Fibroblast of villous mesenchyme (primary cell): Measurements from ENCODE around the gene TMEM109. TPM values are rescaled to one million over a fixed set of nuclear protein-coding genes. Genes with fewer than 3 reads are reported as not detected.
A peak's percentile ranks its signal among the peaks of the same experiment; 100 is the strongest.

Experiments
- DNase-seq: peaks from one replicate; pipeline ENCODE4 v3.0.0-alpha.2; 2010; ENCODE audit warnings: low read depth
- H3K4me3 ChIP-seq: 2 replicates; pipeline ENCODE4 v1.5.1; 2011; ENCODE audit warnings: low read depth, mild to moderate bottlenecking, low read length
- total RNA-seq: library from RNA; depleted of rRNA; stranded (reverse); fragments of >200 nt; gene quantifications from 2 replicates; pipeline ENCODE4 v1.2.3, GENCODE V29; 2012
- TF ChIP-seq, protein P1 (sequence below): IDR thresholded peaks from 2 replicates; pipeline ENCODE4 v1.5.1; 2012; ENCODE audit warnings: low read depth, mild to moderate bottlenecking, low read length; ENCODE audit not compliant: insufficient read depth

Gene TMEM109
- total RNA-seq, 1 donor = 28.9 TPM

DNA sequence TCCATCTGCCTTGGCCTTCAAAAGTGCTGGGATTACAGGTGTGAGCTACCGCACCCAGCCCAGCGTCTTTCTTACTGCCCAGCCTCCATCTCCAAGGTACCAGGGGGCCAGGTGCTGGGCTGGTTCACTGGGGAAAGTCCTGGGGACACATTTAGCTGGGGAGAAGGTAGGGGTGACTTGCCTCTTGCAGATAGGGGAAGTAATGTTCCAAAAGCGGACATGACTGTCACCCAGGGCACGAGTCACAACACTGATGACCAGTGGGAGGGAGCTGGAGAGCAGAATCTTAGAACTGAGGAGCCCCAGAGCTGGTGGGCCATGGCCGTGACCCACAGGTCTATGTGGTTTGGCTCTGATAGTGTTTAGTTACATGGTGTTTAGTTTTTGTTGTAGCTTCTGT, 40.5 kb downstream of the TMEM109 start:
- H3K4me3 ChIP-seq = no peak overlapping the region
- TF ChIP-seq, protein P1, sequence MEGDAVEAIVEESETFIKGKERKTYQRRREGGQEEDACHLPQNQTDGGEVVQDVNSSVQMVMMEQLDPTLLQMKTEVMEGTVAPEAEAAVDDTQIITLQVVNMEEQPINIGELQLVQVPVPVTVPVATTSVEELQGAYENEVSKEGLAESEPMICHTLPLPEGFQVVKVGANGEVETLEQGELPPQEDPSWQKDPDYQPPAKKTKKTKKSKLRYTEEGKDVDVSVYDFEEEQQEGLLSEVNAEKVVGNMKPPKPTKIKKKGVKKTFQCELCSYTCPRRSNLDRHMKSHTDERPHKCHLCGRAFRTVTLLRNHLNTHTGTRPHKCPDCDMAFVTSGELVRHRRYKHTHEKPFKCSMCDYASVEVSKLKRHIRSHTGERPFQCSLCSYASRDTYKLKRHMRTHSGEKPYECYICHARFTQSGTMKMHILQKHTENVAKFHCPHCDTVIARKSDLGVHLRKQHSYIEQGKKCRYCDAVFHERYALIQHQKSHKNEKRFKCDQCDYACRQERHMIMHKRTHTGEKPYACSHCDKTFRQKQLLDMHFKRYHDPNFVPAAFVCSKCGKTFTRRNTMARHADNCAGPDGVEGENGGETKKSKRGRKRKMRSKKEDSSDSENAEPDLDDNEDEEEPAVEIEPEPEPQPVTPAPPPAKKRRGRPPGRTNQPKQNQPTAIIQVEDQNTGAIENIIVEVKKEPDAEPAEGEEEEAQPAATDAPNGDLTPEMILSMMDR = no peak

DNA sequence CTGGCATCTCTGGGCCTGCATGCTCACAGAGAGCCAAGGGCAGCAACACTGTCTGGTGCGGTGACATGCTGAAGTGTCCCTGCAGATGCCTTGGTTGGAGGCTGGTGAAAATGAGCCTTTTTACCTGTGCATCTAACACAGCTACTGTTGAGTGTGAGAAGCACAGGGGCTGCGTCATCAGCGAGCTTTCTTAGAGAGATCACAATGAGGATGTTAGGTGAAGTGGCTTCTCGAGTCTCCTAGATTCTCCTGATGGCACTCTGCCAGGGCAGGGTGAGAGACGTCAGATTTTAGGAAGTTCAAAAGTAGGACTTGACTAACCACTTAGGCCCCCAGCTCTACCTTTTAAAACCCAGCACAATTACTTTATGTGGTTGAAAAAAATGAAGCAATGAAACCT, 41.6 kb downstream of the TMEM109 start:
- TF ChIP-seq, protein P1 = no peak
- H3K4me3 ChIP-seq = no peak overlapping the region
- DNase-seq = no peak

More for the DNA sequence above, 40.5 kb downstream of the TMEM109 start:
- DNase-seq = no peak

DNA sequence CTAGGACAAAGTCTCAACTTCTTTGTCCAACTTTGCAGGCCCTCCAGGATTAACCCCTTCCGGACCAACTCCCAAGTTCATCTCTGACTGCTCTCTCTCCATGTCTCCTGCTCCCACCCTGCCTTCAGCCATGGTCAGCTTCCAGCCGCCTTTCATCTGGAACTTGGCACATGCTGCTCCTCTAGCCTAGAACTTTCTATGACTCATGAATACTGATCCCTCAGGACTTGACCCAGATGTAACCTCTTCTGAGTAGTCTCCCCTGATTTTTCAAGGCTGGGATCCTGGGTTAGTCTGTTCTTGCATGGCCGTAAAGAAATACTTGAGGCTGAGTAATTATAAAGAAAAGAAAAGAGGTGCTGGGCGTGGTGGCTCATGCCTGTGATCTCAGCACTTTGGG, 43.2 kb downstream of the TMEM109 start:
- H3K4me3 ChIP-seq = no peak overlapping the region
- DNase-seq = peak; percentile 48
- TF ChIP-seq, protein P1 = no peak

DNA sequence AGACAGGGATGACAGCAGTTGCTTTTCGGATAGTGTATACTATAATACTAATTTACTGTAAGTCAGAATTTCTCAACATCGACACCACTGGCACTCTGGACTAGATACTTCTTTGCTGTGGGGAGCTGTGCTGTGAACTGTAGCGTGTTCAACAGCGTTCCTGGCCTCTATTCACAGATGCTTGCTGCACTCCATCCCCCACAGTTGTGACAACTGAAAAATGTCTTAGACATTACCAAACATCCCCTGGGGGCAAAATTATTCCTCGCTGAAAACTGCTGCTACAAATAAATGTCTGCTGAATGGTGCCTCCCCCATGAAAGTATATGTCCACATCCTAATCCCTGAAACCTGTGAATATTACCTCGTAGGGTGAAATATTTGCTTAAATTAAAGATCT, 45.5 kb downstream of the TMEM109 start:
- no peak overlapping the region for H3K4me3 ChIP-seq
- DNase-seq = peak; percentile 22
- TF ChIP-seq, protein P1 = no peak

DNA sequence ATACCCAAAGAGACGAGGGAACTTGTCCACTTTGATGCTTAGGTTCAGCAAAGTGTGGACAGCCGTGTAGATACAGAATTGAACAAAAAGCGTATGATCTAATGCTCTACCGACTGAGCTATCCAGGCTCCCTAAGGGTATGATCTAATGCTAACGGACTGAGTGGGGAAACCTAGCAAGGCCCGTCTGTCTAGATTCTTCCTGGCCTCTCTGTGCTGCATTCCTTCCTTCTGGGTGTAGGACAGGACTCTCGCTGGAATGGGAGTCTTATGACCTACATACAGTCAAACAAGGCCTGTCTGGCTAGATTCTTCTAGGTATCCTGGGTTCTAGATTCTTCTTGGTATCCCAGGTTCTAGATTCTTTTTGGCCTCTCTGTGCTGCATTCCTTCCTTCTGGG, 46.4 kb downstream of the TMEM109 start:
- H3K4me3 ChIP-seq = no peak overlapping the region
- TF ChIP-seq, protein P1 = no peak
- DNase-seq = no peak

DNA sequence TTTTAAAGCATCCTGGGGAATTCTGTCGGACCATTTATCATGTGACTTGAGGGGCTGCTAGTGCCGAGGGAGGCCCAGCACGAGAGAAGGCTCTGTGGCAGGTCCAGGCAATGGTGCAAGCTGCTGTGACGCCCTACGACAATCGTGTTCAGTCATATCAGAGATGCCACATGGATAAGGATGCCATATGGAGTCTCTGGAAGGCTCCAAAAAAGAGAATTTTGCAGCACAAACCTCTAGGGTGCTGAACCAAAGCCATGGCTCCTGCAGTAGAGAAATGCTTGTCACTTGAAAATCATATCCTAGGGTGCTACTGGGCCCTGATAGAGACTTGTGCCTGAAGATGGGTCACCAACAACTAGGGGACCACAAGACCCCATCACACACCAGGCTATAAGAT, 50.8 kb downstream of the TMEM109 start:
- TF ChIP-seq, protein P1 = no peak
- no peak for DNase-seq
- no peak overlapping the region for H3K4me3 ChIP-seq

DNA sequence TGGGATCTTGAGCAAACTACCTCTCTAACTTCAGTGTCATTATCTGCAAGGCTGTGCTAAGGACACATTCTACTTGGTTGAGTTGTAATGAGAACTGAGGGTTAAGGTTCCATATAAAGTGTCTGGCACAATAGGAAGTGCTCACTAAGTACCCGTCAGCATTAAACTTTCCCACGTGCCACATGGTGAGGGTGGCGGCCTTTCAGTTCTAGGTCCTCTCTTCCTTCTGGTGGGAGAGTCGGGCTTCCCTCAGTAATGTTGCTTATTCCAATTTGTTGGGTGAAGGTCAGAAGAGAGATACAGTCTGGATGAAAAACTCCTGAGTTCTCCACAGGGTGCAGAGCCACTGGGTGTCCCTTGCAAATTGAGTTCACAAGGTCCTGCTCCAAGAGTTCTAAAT, 52.9 kb downstream of the TMEM109 start:
- TF ChIP-seq, protein P1 = no peak

More for the DNA sequence above, 52.9 kb downstream of the TMEM109 start:
- no peak overlapping the region for H3K4me3 ChIP-seq
- no peak for DNase-seq
